ENCODE results near the gene EME2.

EME2 gene

DNA sequence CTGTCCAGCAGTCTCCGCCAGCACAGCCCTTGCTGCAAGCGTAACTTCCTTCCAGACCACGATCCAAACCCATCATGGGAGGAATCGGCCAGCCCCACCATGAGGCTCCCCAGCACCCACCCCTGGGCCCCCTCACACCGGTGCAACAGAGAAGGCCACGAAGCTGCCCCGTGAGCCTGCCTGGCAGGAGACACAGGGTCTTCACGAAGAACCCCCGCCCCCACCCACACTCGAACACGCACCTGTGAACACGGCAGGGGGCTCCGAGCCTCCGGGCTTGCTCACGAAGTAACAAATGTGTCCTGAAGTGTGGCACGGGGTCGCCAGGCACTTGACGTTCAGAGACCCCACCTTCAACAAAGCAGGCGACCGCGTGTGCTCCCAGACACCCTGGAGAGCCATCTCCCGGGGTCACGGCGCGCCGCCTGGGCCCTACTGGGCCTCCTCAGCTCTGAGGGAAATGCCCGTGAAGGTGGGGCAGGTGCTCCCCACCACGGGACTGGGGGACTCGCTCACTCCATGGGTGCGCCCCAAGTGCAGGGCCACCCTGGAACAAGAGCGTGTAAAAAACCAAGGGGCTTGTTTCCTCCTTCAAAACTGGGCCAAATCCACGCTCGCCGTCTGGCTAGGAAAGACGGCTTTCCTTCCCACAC lies 46.4 kb downstream of the EME2 start:
- DNase-seq (ENCODE audit: low read depth), result no peak

- DNase-seq (ENCODE audit: low read depth), result no peak
Observed at GRCh38 chr16:1819611-1820010, 47.0 kb downstream of the EME2 start.

- DNase-seq (ENCODE audit: low read depth), result no peak
Observed at GRCh38 chr16:1820096-1820945, 47.7 kb downstream of the EME2 start.

- no peak for DNase-seq (ENCODE audit: low read depth)
Observed at GRCh38 chr16:1820946-1821290, 48.3 kb downstream of the EME2 start.

DNA sequence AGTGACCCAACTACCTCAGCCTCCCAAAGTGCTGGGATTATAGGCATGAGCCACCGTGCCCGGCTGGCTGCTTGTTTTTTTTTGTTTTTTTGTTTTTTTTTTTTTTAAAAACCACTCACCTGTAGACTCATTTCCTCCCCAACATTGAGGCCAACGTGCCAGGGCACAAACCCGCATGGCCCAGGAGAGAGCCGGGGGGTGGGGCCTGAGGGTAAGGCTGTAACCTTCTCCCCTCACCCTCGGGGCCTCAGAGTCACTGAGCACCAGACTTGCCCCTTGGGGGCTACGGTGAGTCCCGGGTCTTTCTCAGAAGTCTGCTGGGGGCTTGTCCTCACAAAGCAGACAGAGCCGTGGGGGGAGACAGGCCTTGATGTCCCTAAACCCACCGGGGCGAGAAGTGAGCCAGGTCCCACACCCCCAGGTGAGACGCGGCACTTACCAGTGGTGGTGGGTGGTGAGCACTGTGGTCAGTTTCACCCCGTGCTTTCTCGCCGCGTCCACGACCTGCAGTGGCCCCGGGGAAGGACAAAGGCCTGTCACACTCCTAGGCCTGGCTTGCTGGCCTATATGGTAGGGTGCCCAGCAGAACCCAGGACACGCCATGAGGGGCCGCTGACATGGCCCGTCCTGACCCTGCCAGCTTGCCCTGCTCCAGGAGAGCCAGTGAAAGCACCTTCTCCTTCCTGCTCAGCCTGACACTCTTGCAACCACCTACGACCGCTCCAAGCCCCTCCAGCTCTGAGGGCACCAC lies 49.4 kb downstream of the EME2 start:
- no peak for DNase-seq (ENCODE audit: low read depth)

DNA sequence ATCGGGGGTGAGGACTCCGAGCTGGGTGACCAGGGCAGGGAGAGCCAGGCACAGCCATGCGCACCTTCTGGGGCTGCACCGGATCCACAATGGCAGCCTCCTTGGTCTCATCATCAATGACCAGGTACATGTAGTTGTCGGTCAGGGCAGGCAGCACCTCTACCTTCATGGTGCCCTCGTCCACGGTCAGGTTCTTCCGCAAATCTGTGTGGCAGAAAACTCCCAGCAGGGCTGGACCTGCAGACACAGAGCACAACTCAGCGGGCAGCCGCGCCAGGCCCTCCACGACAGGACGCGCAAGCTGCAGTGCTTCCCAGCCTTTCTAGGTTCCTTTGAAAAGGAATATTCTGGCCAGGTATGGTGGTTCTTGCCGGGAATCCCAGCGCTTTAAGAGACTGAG lies 50.2 kb downstream of the EME2 start:
- no peak for DNase-seq (ENCODE audit: low read depth)

- peak; percentile 12 for DNase-seq (ENCODE audit: low read depth)
Observed at GRCh38 chr16:1823821-1824220, 51.2 kb downstream of the EME2 start.

DNA sequence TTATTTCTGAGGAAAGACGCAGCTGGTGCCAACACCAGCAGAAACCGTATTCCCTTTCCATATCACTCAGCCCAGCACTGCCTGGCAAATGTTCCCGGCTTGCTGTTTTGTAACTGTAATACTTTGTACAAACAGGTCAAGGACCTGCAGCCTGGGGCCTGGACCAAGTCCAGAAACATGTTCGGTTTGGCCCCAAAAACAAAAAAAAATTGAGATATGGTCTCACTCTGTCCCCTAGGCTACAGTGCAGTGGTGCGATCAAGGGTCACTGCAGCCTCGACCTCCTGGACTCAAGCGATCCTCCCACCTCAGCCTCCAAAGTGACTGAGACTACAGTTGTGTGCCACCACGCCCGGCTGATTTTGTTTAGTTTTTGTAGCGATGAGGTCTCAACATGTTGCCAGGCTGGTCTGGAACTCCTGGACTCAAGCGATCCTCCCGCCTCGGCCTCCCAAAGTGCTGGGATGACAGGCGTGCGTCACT lies 52.8 kb downstream of the EME2 start:
- no peak for DNase-seq (ENCODE audit: low read depth)
